K562 (cell line): ENCODE measurements around the gene TICAM1. TPM values are rescaled to one million over a fixed set of nuclear protein-coding genes. Genes with fewer than 3 reads are reported as not detected.

Source experiments
- ATAC-seq: fragments of 200-7000 bp; cut with Tn5 transposase; 3 replicates; pipeline ENCODE4 v1.9.1; 2020; ENCODE audit warnings: moderate library complexity
- BruUV-seq: library from RNA; stranded (reverse); fragments of 400-500 nt; replicated peaks from 2 replicates; lab custom pipeline; 2021; lab: Mats Ljungman, UMichigan
- CTCF ChIA-PET: fragments of 300-600 bp; formaldehyde crosslinking; extraction: SDS; loops from one replicate; lab custom pipeline; 2021; ENCODE audit warnings: low intra/inter-chr PET ratio; lab: Yijun Ruan, JAX
- POLR2A ChIA-PET: fragments of 300-600, 350-650 bp; sonication (Branson Sonifier 250); formaldehyde crosslinking; extraction: SDS; loops from one replicate; lab custom pipeline; 2021; ENCODE audit warnings: antibody characterized with exemption, inconsistent platforms; lab: Yijun Ruan, JAX
- DNase-seq, 4 experiments: peaks; one replicate each; pipeline versions ENCODE4 v3.0.0 to v3.0.0-alpha.2; 2011 to 2018; ENCODE audit warnings: low spot score in 3 of 4, mixed read lengths in 3 of 4; ENCODE audit errors: extremely low read depth in 1 of 4
- FAIRE-seq: peaks from 2 replicates; lab custom pipeline; 2011; peaks lifted over from hg19 to GRCh38; lab: Jason Lieb, UNC
- H2AFZ ChIP-seq: 2 replicates; pipeline ENCODE4 v1.6.0; 2011; ENCODE audit warnings: low read depth, low read length, control low read depth, inconsistent platforms
- H3K27ac ChIP-seq: fragments of 200-600 bp; 3 replicates; pipeline ENCODE4 v1.8.0; 2011; ENCODE audit warnings: low read depth, mild to moderate bottlenecking, control low read depth, inconsistent platforms, low read length, moderate library complexity, mixed read lengths; ENCODE audit errors: extremely low read depth
- H3K27me3 ChIP-seq, 2 experiments: fragments of 300-600 bp in 1 of 2; 2 replicates in 1 of 2; 3 replicates in 1 of 2; pipeline versions ENCODE4 v1.6.0 to v1.8.0; 2011; ENCODE audit warnings: inconsistent platforms in 2 of 2, low read length in 2 of 2, mild to moderate bottlenecking in 1 of 2, mixed read lengths in 1 of 2, moderate library complexity in 1 of 2; ENCODE audit not compliant: control insufficient read depth in 2 of 2, insufficient read depth in 2 of 2
- H3K36me3 ChIP-seq: fragments of 300-600 bp; 3 replicates; pipeline ENCODE4 v1.8.0; 2011; ENCODE audit warnings: mild to moderate bottlenecking, low read length, inconsistent platforms; ENCODE audit not compliant: control insufficient read depth, insufficient read depth
- H3K4me1 ChIP-seq, 2 experiments: fragments of 200-600 bp in 1 of 2; replicated peaks in 1 of 2; 2 replicates in 1 of 2; 3 replicates in 1 of 2; pipeline versions ENCODE4 v1.5.1 to v1.8.0; 2011; ENCODE audit warnings: inconsistent platforms in 2 of 2, low read length in 2 of 2, mild to moderate bottlenecking in 1 of 2, mixed read lengths in 1 of 2, moderate library complexity in 1 of 2; ENCODE audit not compliant: control insufficient read depth in 2 of 2, insufficient read depth in 2 of 2
- H3K4me2 ChIP-seq: 2 replicates; pipeline ENCODE4 v1.6.1; 2011; ENCODE audit warnings: low read length, control low read depth, inconsistent platforms, mixed read lengths; ENCODE audit not compliant: insufficient read depth
- H3K4me3 ChIP-seq: fragments of 200-600 bp; sonication (generic), shearing (Covaris generic); 2 replicates; pipeline ENCODE4 v1.5.1; 2016; ENCODE audit warnings: control low read depth, inconsistent platforms
- H3K79me2 ChIP-seq: fragments of 200-600 bp; 3 replicates; pipeline ENCODE4 v1.8.0; 2011; ENCODE audit warnings: low read length, inconsistent platforms; ENCODE audit not compliant: control insufficient read depth, insufficient read depth
- H3K9ac ChIP-seq, 2 experiments: 2 replicates each; pipeline versions ENCODE4 v1.6.0 to v1.6.1; 2011; ENCODE audit warnings: low read depth in 2 of 2, low read length in 2 of 2, control low read depth in 1 of 2, inconsistent platforms in 1 of 2, mild to moderate bottlenecking in 1 of 2, mixed read lengths in 1 of 2; ENCODE audit not compliant: insufficient read depth in 1 of 2
- H3K9me1 ChIP-seq: one replicate; pipeline ENCODE4 v1.6.0; 2011; ENCODE audit warnings: inconsistent platforms, mild to moderate bottlenecking, low read length, moderate library complexity; ENCODE audit not compliant: control insufficient read depth, insufficient read depth
- H3K9me3 ChIP-seq: replicated peaks from 2 replicates; pipeline ENCODE4 v1.5.1; 2011; ENCODE audit warnings: low read depth, low read length, inconsistent platforms; ENCODE audit not compliant: control insufficient read depth, insufficient read depth
- H4K20me1 ChIP-seq: replicated peaks from 2 replicates; pipeline ENCODE4 v1.6.1; 2011; ENCODE audit warnings: low read length, inconsistent platforms, mixed read lengths; ENCODE audit not compliant: control insufficient read depth, insufficient read depth
- CBX1 ChIP-seq: sonication (generic); IDR thresholded peaks from 2 replicates; pipeline ENCODE4 v1.6.1; 2016; ENCODE audit warnings: antibody characterized with exemption, low read depth, mild to moderate bottlenecking
- CBX5 ChIP-seq: IDR thresholded peaks from 2 replicates; pipeline ENCODE4 v1.6.1; 2014; ENCODE audit warnings: low read depth, borderline replicate concordance
- KDM1A ChIP-seq, 2 experiments: fragments of 450-650 bp; IDR thresholded peaks; 2 replicates each; pipeline ENCODE4 v1.6.1; 2016; ENCODE audit warnings: mild to moderate bottlenecking in 2 of 2
- POLR2H ChIP-seq: IDR thresholded peaks from 2 replicates; pipeline ENCODE4 v1.6.1; 2016; ENCODE audit warnings: missing genetic modification characterization, low read depth, mild to moderate bottlenecking, control low read depth, missing compliant biosample characterization, moderate library complexity
- PTBP1 ChIP-seq: fragments of 200-400 bp; formaldehyde crosslinking; IDR thresholded peaks from 2 replicates; pipeline ENCODE4 v1.6.1; 2017; ENCODE audit warnings: low read depth, low read length
- SMARCA5 ChIP-seq: fragments of 450-650 bp; IDR thresholded peaks from 2 replicates; pipeline ENCODE4 v1.6.1; 2016
- TEAD1 ChIP-seq, 2 experiments: fragments of 450-650 bp in 1 of 2; sonication (generic) in 1 of 2; formaldehyde crosslinking; IDR thresholded peaks; 2 replicates each; pipeline versions ENCODE4 v1.4.0 to v1.8.0; 2020 to 2022; ENCODE audit warnings: mild to moderate bottlenecking in 2 of 2, missing genetic modification reagents in 1 of 2
- USF1 ChIP-seq: sonication (generic); formaldehyde crosslinking; IDR thresholded peaks from 2 replicates; pipeline ENCODE4 v1.9.0; 2022; ENCODE audit warnings: mild to moderate bottlenecking, missing genetic modification reagents
- ZNF263 ChIP-seq: sonication (generic); formaldehyde crosslinking; IDR thresholded peaks from 2 replicates; pipeline ENCODE4 v1.8.0; 2022; ENCODE audit warnings: mild to moderate bottlenecking, missing genetic modification reagents, borderline replicate concordance
- ZNF699 ChIP-seq: fragments of 250-450 bp; sonication (Bioruptor Pico); IDR thresholded peaks from 2 replicates; pipeline ENCODE4 v1.8.0; 2021; ENCODE audit warnings: mild to moderate bottlenecking, moderate library complexity; ENCODE audit not compliant: insufficient replicate concordance
- WGBS: fragments of 100-300 bp; shearing (Covaris generic); methylation state at CpG from one replicate; pipeline ENCODE4 v1.1.6; 2016; ENCODE audit warnings: low coverage, mixed read lengths; ENCODE audit not compliant: insufficient coverage; ENCODE audit errors: missing lambda C conversion rate; 5-methylcytosine and 5-hydroxymethylcytosine counted together
- in situ Hi-C: fragments of 300-500 bp; cut with MboI; formaldehyde crosslinking; loops from 4 replicates; pipeline ENCODE4 v1.15.0; 2018; ENCODE audit warnings: inconsistent platforms, mixed read lengths
- intact Hi-C: fragments of 100-400 bp; cut with micrococcal nuclease; formaldehyde crosslinking; loops from 2 replicates; pipeline ENCODE4 v1.14.2; 2022
- polyA plus RNA-seq, 8 experiments: library from polyadenylated mRNA; depleted of rRNA in 4 of 8; stranded (reverse) in 5 of 8; unstranded in 3 of 8; fragments of >200 nt; fragmentation: Nextera tagmentation in 2 of 8; fragmentation: Illumina TruSeq in 1 of 8; extraction: Ambion mirVana in 2 of 8; extraction: Trizol in 1 of 8; gene quantifications; 2 replicates each; pipeline versions ENCODE4 v1.2.1 to v1.2.3, GENCODE V29; 2011 to 2014; ENCODE audit warnings: inconsistent platforms in 1 of 8, missing spikeins in 1 of 8
- total RNA-seq, 7 experiments: library from RNA; depleted of rRNA in 6 of 7; stranded (reverse); fragments of >200 nt in 6 of 7; fragmentation: Illumina TruSeq in 2 of 7; extraction: Trizol in 2 of 7; gene quantifications; 2 replicates each; pipeline versions ENCODE4 v1.2.1 to v1.2.3, GENCODE V29; 2011 to 2021; ENCODE audit warnings: low replicate concordance in 1 of 7
- TF ChIP-seq, protein P1 (sequence below): fragments of 250-450 bp; sonication (Bioruptor Pico); IDR thresholded peaks from 2 replicates; pipeline ENCODE4 v1.5.0; 2021; ENCODE audit warnings: mild to moderate bottlenecking, moderate library complexity

The TICAM1 gene
- total and polyA plus RNA-seq, 9 of the 15 experiments (the other 6 are each of a cell fraction or from before 2014, with no cell fraction given), result 0.07 to 11.6 (median 1.5) TPM

DNA sequence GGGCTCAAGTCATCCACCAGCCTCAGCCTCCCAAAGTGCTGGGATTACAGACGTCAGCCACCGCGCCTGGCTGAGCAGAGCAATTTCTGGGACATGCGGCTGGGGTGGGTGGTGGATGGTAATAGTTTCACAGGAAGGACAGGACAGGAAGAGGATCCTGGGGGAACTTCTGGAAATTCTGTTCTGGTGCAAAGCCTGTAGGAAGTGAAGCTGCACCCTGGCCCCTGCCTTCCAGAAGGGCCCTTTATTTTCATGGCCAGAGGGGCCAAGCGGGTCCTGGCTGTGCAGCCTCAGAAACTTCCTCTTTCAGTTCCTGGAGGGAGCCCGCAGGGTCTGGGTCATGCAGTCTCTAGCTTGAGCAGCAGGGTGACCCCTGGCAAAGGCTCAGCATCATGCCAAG lies 24.3 kb downstream of the TICAM1 start:
- H3K27ac ChIP-seq, result no peak overlapping the region
- POLR2A ChIA-PET, result interaction anchor here (0.8 to 1.6 kb wide), 3 partner anchors 10 to 139 kb away, joined by 4 read pairs; partner anchors contain the start of gene FEM1A
- no peaks in the 10 kb centered on the region for H3K9me1 ChIP-seq
- BruUV-seq, result no TSS peak
- H2AFZ ChIP-seq, result no peak overlapping the region; the same call in 1 of the 2 replicates
- ATAC-seq (no peak), FAIRE-seq (no peak), DNase-seq (no peak)
- intact Hi-C loops (no loop called here), in situ Hi-C loops (loop anchor here (5.0 kb wide), 2 partner anchors 105 to 225 kb away; no protein-coding TSS in a partner anchor)
- CTCF ChIA-PET, result interaction anchor here (1.1 kb wide), 1 partner anchor 224 kb away, joined by 4 read pairs; no protein-coding TSS in a partner anchor
- H3K27me3 ChIP-seq, result no peaks in the 10 kb centered on the region
- TF ChIP-seq TEAD1 (CRISPR knock-in tag; IDR thresholded peaks at IDR 0.05) (no peak), ZNF699 (CRISPR knock-in tag) (no peak)
- WGBS, result 59% methylated on average over 6 of the region's 6 CpGs
- H3K9ac ChIP-seq, result 0 out of 4 replicates have a peak overlapping the region, but pooled peaks of 1 of the 2 experiments have one; percentile 24
- no peaks in the 10 kb centered on the region for H3K9me3 ChIP-seq
- H4K20me1 ChIP-seq, result no peaks in the 10 kb centered on the region
- H3K4me2 ChIP-seq, result no peak overlapping the region
- H3K4me1 ChIP-seq, result peaks cover 0 to 18% of the 10 kb centered on the region in 2 experiments; a peak in 2 of 5 replicates
- H3K4me3 ChIP-seq, result no peak overlapping the region
- H3K79me2 ChIP-seq, result no peaks in the 10 kb centered on the region
- H3K36me3 ChIP-seq, result no peaks in the 10 kb centered on the region

DNA sequence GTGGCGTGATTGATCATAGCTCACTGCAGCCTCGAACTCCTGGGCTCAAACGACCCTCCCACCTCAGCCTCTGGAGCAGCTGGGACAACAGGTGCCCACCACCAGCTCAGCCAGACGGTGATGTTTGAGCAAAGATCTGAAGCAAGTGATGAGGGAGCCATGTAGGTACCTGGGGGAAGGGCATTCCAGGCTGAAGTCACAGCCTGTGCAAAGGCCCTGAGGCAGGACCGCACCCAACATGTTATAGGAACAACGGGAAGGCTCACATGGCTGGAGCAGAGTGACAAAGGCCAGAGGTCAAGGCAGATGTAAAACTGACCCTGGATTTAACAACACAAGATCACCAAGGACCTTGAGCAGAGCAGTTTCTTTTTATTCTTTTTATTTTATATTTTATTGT lies 25.1 kb downstream of the TICAM1 start:
- H3K27ac ChIP-seq, result no peak overlapping the region
- no peak overlapping the region for H3K4me3 ChIP-seq
- in situ Hi-C loops, result loop anchor here (5.0 kb wide), 2 partner anchors 106 to 226 kb away; no protein-coding TSS in a partner anchor
- DNase-seq (no peak), ATAC-seq (no peak), FAIRE-seq (no peak)
- no peaks in the 10 kb centered on the region for H3K9me1 ChIP-seq
- H3K79me2 ChIP-seq, result no peaks in the 10 kb centered on the region
- POLR2A ChIA-PET, result interaction anchor here (0.9 kb wide), 1 partner anchor 9 kb away, joined by 4 read pairs; no protein-coding TSS in a partner anchor
- H3K9ac ChIP-seq, result no peak overlapping the region
- 46% methylated on average over 6 of the region's 6 CpGs for WGBS
- CTCF ChIA-PET, result interaction anchor here (0.7 to 1.1 kb wide), 2 partner anchors 130 to 225 kb away, joined by 3 to 4 read pairs; no protein-coding TSS in a partner anchor
- peaks cover 0 to 10% of the 10 kb centered on the region in 2 experiments; a peak in 2 of 5 replicates for H3K4me1 ChIP-seq
- H4K20me1 ChIP-seq, result no peaks in the 10 kb centered on the region
- no peak overlapping the region for H3K4me2 ChIP-seq
- intact Hi-C loops, result no loop called here
- H3K9me3 ChIP-seq, result no peaks in the 10 kb centered on the region
- BruUV-seq, result no TSS peak
- H3K36me3 ChIP-seq, result no peaks in the 10 kb centered on the region
- H2AFZ ChIP-seq, result no peak overlapping the region
- no peaks in the 10 kb centered on the region for H3K27me3 ChIP-seq
- 0 out of 2 replicates have a peak, but pooled peaks have one; percentile 12 for TF ChIP-seq CBX1
- no peak for TF ChIP-seq ZNF263 (CRISPR knock-in tag)
- TF ChIP-seq PTBP1, result 0 out of 2 replicates have a peak, but pooled peaks have one; percentile 62
- TF ChIP-seq, protein P1, sequence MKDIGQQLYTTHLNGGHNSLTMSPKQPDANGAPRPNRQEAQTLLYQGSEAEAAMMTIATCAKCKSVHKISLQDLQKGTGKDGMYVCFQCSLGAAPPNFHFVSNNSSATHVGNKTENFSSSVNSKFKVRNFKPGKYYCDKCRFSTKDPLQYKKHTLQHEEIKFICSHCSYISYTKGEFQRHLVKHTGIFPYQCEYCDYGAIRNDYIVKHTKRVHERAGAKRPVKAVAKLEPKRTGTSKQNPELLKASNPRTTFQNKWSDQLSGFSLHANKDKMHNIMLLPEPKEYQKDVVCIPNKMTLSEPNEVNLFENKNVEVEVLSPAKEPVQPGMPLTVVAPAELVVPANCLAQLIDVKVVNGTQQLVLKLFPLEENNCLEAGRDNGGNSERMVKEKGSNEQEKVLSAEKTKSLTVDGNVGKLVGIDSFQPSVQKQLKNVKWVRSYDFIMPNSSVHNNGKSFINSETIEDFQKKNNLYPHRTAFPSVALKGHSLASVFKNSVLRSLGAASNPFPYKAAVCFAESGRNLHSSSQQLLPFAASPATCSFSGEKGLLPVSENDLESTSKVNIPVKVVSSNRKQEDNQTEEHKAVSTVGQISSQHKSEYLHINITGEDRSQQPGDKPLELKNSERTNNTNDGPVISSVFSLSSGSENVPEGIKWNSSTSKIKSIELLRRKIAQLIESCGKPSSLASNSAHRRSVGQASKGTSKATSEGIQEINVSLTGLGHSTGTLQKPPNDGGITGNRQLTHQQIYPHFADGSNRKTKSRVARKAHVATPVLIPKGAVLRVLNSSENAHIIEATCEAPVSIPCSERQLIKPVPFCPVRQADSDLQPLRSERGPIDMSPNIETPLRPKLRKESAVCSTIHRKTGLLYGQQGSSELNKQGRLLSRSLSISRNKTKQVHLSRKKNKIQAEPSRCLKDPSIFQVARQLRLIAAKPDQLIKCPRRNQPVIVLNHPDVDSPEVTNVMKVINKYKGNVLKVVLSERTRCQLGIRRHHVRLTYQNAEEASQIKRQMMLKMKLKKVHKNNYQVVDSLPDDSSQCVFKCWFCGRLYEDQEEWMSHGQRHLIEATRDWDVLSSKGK (CRISPR knock-in tag), result no peak
- peak; percentile 81; the same call in 1 of the 2 replicates for TF ChIP-seq SMARCA5
- TF ChIP-seq POLR2H (tag), result no peak
- no peak for TF ChIP-seq CBX5
- peak; percentile 40; the same call in 1 of the 2 replicates for TF ChIP-seq USF1 (CRISPR knock-in tag)
- peak; percentile 40 to 46; a peak in 2 of 4 replicates for TF ChIP-seq KDM1A (IDR thresholded peaks at IDR 0.05)
